Stimulated activated CD4-positive, alpha-beta T cell treated with anti-CD3 and anti-CD28 coated beads, Interleukin-2, amount 100 ng/mL, for 4 hours (primary cell): Measurements from ENCODE around the gene SUSD1.
"Not testable (repeated sequence)": the region's sequence is repeated elsewhere in the genome, so short reads cannot be mapped to it uniquely, and the experiment has no call there.

Experiments
- DNase-seq: peaks from one replicate; pipeline ENCODE4 v3.0.0-alpha.2; 2020; ENCODE audit warnings: low read depth

SUSD1 gene

GRCh38 chr9:112129246-112129645 lies 45.9 kb downstream of the SUSD1 start:
- no peak for DNase-seq

- DNase-seq = not testable (repeated sequence)
These were observed 46.7 kb downstream of the SUSD1 start for GRCh38 chr9:112128399-112128798.

- no peak for DNase-seq
These were observed 47.8 kb downstream of the SUSD1 start for GRCh38 chr9:112127281-112127680.

- DNase-seq = no peak
These were observed 49.1 kb downstream of the SUSD1 start for GRCh38 chr9:112125951-112126388.

- DNase-seq = no peak
These were observed 50.9 kb downstream of the SUSD1 start for GRCh38 chr9:112124156-112124555.

- DNase-seq = no peak
These were observed 53.5 kb downstream of the SUSD1 start for GRCh38 chr9:112121633-112122032.

GRCh38 chr9:112120439-112120925 lies 54.6 kb downstream of the SUSD1 start:
- DNase-seq = no peak

GRCh38 chr9:112120030-112120341 lies 55.1 kb downstream of the SUSD1 start:
- no peak for DNase-seq

GRCh38 chr9:112119225-112120029 lies 55.7 kb downstream of the SUSD1 start:
- DNase-seq = no peak

GRCh38 chr9:112118009-112118408 lies 57.1 kb downstream of the SUSD1 start:
- DNase-seq = no peak

- no peak for DNase-seq
These were observed 58.9 kb downstream of the SUSD1 start for GRCh38 chr9:112115970-112116753.

GRCh38 chr9:112115109-112115508 lies 60.0 kb downstream of the SUSD1 start:
- no peak for DNase-seq

GRCh38 chr9:112112941-112113681 lies 62.0 kb downstream of the SUSD1 start:
- peak; percentile 4 for DNase-seq

- DNase-seq = no peak
These were observed 62.6 kb downstream of the SUSD1 start for GRCh38 chr9:112112519-112112918.

GRCh38 chr9:112111461-112111860 lies 63.6 kb downstream of the SUSD1 start:
- DNase-seq = no peak

- no peak for DNase-seq
These were observed 64.4 kb downstream of the SUSD1 start for GRCh38 chr9:112110777-112111113.

GRCh38 chr9:112110094-112110776 lies 64.9 kb downstream of the SUSD1 start:
- DNase-seq = no peak

GRCh38 chr9:112104901-112105300 lies 70.2 kb downstream of the SUSD1 start:
- no peak for DNase-seq

- no peak for DNase-seq
These were observed 70.7 kb downstream of the SUSD1 start for GRCh38 chr9:112104401-112104800.

- no peak for DNase-seq
These were observed 71.7 kb downstream of the SUSD1 start for GRCh38 chr9:112103405-112103804.

GRCh38 chr9:112097712-112098688 lies 77.1 kb downstream of the SUSD1 start:
- DNase-seq = peak; percentile 54
